IPS-18a (cell line): Measurements from ENCODE around the gene TBCEL.
"Not testable (repeated sequence)": the region's sequence is repeated elsewhere in the genome, so short reads cannot be mapped to it uniquely, and the experiment has no call there.

Experiments
- H3K27ac ChIP-seq: one replicate; pipeline ENCODE4 v1.5.1; 2013; ENCODE audit warnings: low read length
- H3K27me3 ChIP-seq: one replicate; pipeline ENCODE4 v1.6.1; 2013; ENCODE audit warnings: mild to moderate bottlenecking, low read length; ENCODE audit not compliant: control insufficient read depth, insufficient read depth
- H3K36me3 ChIP-seq: one replicate; pipeline ENCODE4 v1.6.1; 2013; ENCODE audit warnings: low read depth, low read length; ENCODE audit not compliant: control insufficient read depth
- H3K4me1 ChIP-seq: one replicate; pipeline ENCODE4 v1.6.1; 2013; ENCODE audit warnings: low read depth, low read length; ENCODE audit not compliant: control insufficient read depth
- H3K4me3 ChIP-seq: one replicate; pipeline ENCODE4 v1.5.1; 2013; ENCODE audit warnings: low read length
- H3K9ac ChIP-seq: one replicate; pipeline ENCODE4 v1.6.1; 2013; ENCODE audit warnings: mild to moderate bottlenecking, low read length, moderate library complexity
- H3K9me3 ChIP-seq: one replicate; pipeline ENCODE4 v1.6.1; 2013; ENCODE audit warnings: low read depth, low read length; ENCODE audit not compliant: control insufficient read depth

Gene TBCEL

GRCh38 chr11:121112498-121113455 is 88.9 kb downstream of the TBCEL start:
- Histone ChIP-seq H3K4me3 (no peak overlapping the region), H3K9ac (no peak overlapping the region), H3K9me3 (no peaks in the 10 kb centered on the region), H3K36me3 (no peaks in the 10 kb centered on the region), H3K27me3 (no peaks in the 10 kb centered on the region), H3K27ac (no peak overlapping the region), H3K4me1 (no peaks in the 10 kb centered on the region)

DNA sequence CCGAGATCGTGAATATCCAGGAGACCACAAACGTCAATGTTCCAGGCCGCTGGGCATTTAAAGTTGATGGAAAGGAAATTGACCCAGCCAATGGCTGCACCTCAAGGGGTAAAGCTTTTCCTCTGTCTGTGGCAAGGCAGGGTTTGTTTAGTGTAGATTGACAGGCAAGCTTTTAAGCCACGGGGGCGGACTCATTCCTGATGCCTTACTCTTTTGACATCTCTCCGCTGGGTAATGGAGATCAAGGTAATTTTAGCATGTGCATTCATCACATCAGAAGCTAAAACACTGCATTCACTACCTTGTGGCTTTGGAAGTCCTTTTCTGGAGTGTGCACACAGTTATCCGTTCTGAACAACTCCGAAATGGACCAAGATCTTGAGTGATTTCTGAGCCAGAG is 89.7 kb downstream of the TBCEL start:
- H3K36me3 ChIP-seq, result no peaks in the 10 kb centered on the region
- H3K4me1 ChIP-seq, result no peaks in the 10 kb centered on the region
- no peaks in the 10 kb centered on the region for H3K27me3 ChIP-seq
- no peaks in the 10 kb centered on the region for H3K9me3 ChIP-seq
- H3K27ac ChIP-seq, result no peak overlapping the region
- H3K4me3 ChIP-seq, result no peak overlapping the region
- no peak overlapping the region for H3K9ac ChIP-seq

GRCh38 chr11:121115024-121115423 is 91.1 kb downstream of the TBCEL start:
- not testable (repeated sequence) for H3K27me3 ChIP-seq, H3K9ac ChIP-seq, H3K9me3 ChIP-seq, H3K4me3 ChIP-seq, H3K36me3 ChIP-seq, H3K27ac ChIP-seq, H3K4me1 ChIP-seq

GRCh38 chr11:121117788-121118187 is 93.9 kb downstream of the TBCEL start:
- Histone ChIP-seq H3K36me3 (no peaks in the 10 kb centered on the region), H3K9me3 (peaks cover 9% of the 10 kb centered on the region), H3K4me1 (no peaks in the 10 kb centered on the region), H3K9ac (no peak overlapping the region), H3K27ac (no peak overlapping the region), H3K4me3 (no peak overlapping the region), H3K27me3 (no peaks in the 10 kb centered on the region)

DNA sequence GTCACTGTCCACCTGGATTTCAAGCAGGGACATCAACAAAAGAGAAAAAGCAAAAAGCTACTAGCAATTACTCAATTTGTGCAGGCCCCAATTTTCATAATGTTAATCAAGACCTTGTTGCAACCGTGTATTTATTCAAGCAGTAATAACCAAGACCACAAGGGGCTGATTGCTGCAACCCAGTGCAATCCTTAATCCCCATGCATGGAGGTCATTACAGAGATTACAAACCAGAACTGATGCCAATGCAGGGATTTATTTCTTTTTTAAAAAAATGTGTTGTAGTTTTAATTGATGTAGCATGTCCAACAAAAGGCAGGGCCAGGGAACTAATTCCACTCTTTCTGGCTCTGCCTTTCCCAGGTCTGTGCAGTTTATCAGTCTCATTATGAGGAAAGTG is 95.5 kb downstream of the TBCEL start:
- no peak overlapping the region for H3K4me3 ChIP-seq

GRCh38 chr11:121122328-121122727 is 98.4 kb downstream of the TBCEL start:
- no peaks in the 10 kb centered on the region for H3K27me3 ChIP-seq
- H3K9ac ChIP-seq, result no peak overlapping the region
- H3K4me1 ChIP-seq, result no peaks in the 10 kb centered on the region
- no peaks in the 10 kb centered on the region for H3K36me3 ChIP-seq
- no peak overlapping the region for H3K4me3 ChIP-seq
- peaks cover 9% of the 10 kb centered on the region for H3K9me3 ChIP-seq
- H3K27ac ChIP-seq, result no peak overlapping the region

More for the DNA sequence above, 95.5 kb downstream of the TBCEL start:
- Histone ChIP-seq H3K27me3 (no peaks in the 10 kb centered on the region), H3K9me3 (peaks cover 9% of the 10 kb centered on the region), H3K9ac (no peak overlapping the region), H3K36me3 (no peaks in the 10 kb centered on the region), H3K27ac (no peak overlapping the region), H3K4me1 (no peaks in the 10 kb centered on the region)

GRCh38 chr11:121123496-121124069 is 99.7 kb downstream of the TBCEL start:
- H3K9me3 ChIP-seq, result peaks cover 9% of the 10 kb centered on the region
- no peaks in the 10 kb centered on the region for H3K27me3 ChIP-seq
- H3K4me3 ChIP-seq, result no peak overlapping the region
- H3K9ac ChIP-seq, result no peak overlapping the region
- no peak overlapping the region for H3K27ac ChIP-seq
- H3K36me3 ChIP-seq, result no peaks in the 10 kb centered on the region
- H3K4me1 ChIP-seq, result no peaks in the 10 kb centered on the region

- H3K27me3 ChIP-seq, result no peaks in the 10 kb centered on the region
Observed at GRCh38 chr11:121127809-121128208, 103.9 kb downstream of the TBCEL start.

DNA sequence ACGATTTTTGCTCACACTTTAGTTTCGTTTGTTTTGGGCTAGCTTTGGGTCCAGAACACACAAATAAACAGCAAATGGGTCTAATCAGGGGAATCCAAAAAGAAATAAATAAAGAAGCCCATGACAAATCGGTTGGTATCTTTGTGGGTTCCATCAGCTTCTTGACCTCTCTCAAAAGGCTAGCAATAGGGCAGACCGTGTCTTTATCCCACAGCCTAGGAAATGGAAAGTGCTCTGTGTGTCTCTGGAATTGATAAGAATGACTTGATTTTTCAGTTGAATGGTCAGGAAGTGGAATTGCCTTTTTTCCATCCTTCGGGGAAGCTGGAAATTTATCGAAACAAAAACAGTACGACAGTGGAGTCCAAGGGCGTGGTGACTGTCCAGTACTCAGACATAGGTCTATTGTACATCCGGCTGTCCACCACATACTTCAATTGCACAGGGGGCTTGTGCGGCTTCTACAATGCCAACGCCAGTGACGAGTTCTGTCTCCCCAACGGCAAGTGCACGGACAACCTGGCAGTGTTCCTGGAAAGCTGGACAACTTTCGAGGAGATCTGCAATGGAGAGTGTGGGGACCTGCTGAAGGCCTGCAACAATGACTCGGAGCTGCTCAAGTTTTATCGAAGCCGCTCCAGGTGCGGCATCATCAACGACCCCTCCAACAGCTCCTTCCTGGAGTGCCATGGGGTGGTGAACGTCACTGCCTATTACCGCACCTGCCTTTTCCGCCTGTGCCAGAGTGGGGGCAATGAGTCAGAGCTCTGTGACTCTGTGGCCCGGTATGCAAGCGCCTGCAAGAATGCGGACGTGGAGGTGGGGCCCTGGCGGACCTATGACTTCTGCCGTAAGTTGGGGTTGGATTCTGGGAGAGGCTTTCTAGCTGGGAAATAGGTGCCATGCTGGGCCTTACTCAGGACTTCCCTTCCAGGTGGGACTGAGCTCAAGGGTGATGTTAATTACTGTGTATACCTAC is 105.7 kb downstream of the TBCEL start:
- no peaks in the 10 kb centered on the region for H3K9me3 ChIP-seq
- no peaks in the 10 kb centered on the region for H3K27me3 ChIP-seq
- no peak overlapping the region for H3K9ac ChIP-seq
- no peak overlapping the region for H3K27ac ChIP-seq
- H3K4me3 ChIP-seq, result no peak overlapping the region
- no peaks in the 10 kb centered on the region for H3K36me3 ChIP-seq
- H3K4me1 ChIP-seq, result no peaks in the 10 kb centered on the region

More at GRCh38 chr11:121127809-121128208, 103.9 kb downstream of the TBCEL start:
- no peak overlapping the region for H3K9ac ChIP-seq
- no peak overlapping the region for H3K4me3 ChIP-seq
- no peaks in the 10 kb centered on the region for H3K9me3 ChIP-seq
- no peaks in the 10 kb centered on the region for H3K4me1 ChIP-seq
- no peaks in the 10 kb centered on the region for H3K36me3 ChIP-seq
- no peak overlapping the region for H3K27ac ChIP-seq

DNA sequence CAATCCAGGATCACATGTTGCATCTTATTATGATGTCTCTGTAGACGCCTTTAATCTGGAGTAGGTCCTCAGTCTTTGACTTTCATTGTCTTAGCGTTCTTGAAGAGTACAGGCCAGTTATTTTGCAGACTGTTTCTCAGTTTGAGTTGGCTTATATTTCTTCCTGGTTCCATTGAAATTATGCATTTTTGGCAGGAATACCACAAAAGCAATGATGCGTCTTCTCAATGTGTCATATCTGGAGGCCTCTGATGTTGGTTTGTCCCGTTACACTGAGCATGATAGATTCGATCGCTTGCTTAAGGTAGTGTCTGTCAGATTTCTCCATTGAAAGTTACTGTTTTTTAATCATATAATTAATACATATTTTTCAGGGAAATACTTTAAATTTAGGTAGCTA is 107.8 kb downstream of the TBCEL start:
- Histone ChIP-seq H3K27me3 (no peaks in the 10 kb centered on the region), H3K9ac (no peak overlapping the region), H3K9me3 (no peaks in the 10 kb centered on the region), H3K4me1 (no peaks in the 10 kb centered on the region), H3K4me3 (no peak overlapping the region), H3K27ac (no peak overlapping the region), H3K36me3 (no peaks in the 10 kb centered on the region)
